Ectodermal cell (in vitro differentiated cells): ENCODE measurements around the gene PTPRN2.
"Not testable (repeated sequence)": the region's sequence is repeated elsewhere in the genome, so short reads cannot be mapped to it uniquely, and the experiment has no call there.

Experiments
- H3K27ac ChIP-seq: 2 replicates; pipeline ENCODE4 v1.7.0; 2013; ENCODE audit warnings: mild to moderate bottlenecking, low read depth, low read length; ENCODE audit not compliant: insufficient read depth, poor library complexity, severe bottlenecking
- H3K27me3 ChIP-seq: 2 replicates; pipeline ENCODE4 v1.7.0; 2013; ENCODE audit warnings: mild to moderate bottlenecking, low read length; ENCODE audit not compliant: insufficient read depth, control insufficient read depth, poor library complexity, severe bottlenecking
- H3K36me3 ChIP-seq: one replicate; pipeline ENCODE4 v1.7.0; 2013; ENCODE audit warnings: low read length; ENCODE audit not compliant: control insufficient read depth, insufficient read depth
- H3K4me1 ChIP-seq: one replicate; pipeline ENCODE4 v1.7.0; 2013; ENCODE audit warnings: low read length; ENCODE audit not compliant: control insufficient read depth, insufficient read depth
- H3K4me3 ChIP-seq: 2 replicates; pipeline ENCODE4 v1.7.0; 2013; ENCODE audit warnings: low read depth, low read length, control low read depth; ENCODE audit not compliant: insufficient read depth
- H3K9me3 ChIP-seq: 2 replicates; pipeline ENCODE4 v1.7.0; 2013; ENCODE audit warnings: mild to moderate bottlenecking, low read length, moderate library complexity; ENCODE audit not compliant: control insufficient read depth
- WGBS, 2 experiments: methylation state at CpG; one replicate each; pipeline ENCODE4 v1.1.7; 2013; ENCODE audit warnings: missing lambda C conversion rate in 2 of 2; 5-methylcytosine and 5-hydroxymethylcytosine counted together

PTPRN2 gene

DNA sequence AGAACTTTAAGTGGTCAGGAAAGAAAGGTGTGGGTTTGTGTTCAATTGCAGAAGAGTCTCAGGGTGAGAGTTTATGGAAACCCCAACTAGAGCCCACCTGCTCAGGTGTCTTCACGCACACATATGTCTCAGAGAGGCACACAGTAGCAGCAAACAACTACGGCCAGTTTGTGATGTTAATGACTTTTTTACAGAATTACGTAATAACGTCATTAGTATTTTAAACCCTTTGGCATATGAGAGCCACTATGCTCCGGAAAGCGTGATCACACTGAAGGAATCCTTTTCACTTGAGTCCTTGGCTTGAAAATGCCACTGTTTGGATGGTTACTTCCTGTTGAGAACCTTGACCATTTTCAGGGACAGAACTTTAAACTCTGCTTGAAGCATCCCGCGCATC lies 204.0 kb downstream of the PTPRN2 start:
- WGBS, 2 experiments: 77 to 79% methylated on average over 8 of the region's 8 CpGs
- Histone ChIP-seq H3K4me3 (no peak overlapping the region), H3K27me3 (no peaks in the 10 kb centered on the region), H3K4me1 (no peaks in the 10 kb centered on the region), H3K9me3 (peaks cover 12% of the 10 kb centered on the region), H3K27ac (no peak overlapping the region), H3K36me3 (no peaks in the 10 kb centered on the region)

DNA sequence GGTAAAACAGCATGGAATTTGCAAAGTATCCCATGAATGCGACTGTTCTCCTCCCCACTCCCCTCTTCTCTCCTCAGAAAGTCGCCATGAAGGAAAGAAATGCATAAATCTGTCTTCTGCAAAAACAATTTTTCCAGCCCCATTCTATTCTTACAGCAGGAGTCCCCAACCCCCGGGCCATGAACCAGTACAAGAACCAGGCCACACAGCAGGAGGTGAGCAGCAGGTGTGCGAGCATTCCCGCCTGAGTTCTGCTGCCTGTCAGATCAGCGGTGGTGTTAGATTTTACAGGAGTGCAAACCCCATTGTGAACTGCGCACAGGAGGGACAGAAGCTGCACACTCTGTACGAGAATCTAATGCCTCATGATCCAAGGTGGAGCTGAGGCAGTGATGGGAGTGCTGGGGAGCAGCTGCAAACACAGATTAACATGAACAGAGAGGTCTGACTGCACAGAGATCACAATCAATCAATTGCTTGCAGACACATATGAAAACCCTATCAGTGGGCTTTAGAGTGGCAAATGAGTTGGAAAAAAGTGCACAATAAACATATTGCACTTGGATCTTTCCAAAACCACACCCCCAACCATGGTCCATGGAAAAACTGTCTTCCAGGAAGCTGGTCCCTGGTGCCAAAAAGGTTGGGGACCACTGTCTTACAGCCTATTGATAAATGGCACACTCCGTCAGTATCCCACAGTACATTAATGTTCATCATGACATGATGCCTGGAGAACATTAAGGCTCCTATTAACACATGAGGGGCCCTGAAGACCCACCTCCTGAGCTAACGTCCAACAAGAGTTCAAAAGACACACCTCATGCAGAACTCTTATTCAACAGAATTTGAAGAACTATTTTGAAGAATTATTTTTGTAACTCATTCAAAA lies 205.0 kb downstream of the PTPRN2 start:
- WGBS, 2 experiments: 54 to 55% methylated on average over 9 to 10 of the region's 10 CpGs
- no peaks in the 10 kb centered on the region for H3K4me1 ChIP-seq
- no peaks in the 10 kb centered on the region for H3K27me3 ChIP-seq
- no peaks in the 10 kb centered on the region for H3K36me3 ChIP-seq
- peaks cover 10% of the 10 kb centered on the region for H3K9me3 ChIP-seq
- no peak overlapping the region for H3K27ac ChIP-seq
- no peak overlapping the region for H3K4me3 ChIP-seq

DNA sequence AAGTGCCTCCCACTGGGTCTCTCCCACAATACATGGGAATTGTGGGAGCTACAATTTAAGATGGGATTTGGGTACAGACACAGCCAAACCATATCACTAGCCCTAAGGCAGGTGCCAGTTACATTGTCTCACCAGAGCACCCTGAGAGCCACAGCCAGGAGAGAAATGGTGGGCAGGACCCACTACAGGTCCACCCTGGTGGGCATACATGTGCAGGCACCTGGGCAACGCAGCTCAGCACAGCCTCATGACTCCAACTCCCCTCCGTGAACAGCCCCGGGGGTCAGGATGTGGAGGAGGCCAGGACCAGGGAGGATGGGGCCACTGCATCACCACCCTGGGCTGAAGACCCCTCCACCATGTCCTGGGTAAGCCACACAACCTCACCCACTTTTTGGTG lies 205.7 kb downstream of the PTPRN2 start:
- Histone ChIP-seq H3K27ac (no peak overlapping the region), H3K4me1 (no peaks in the 10 kb centered on the region), H3K27me3 (no peaks in the 10 kb centered on the region), H3K9me3 (peaks cover 10% of the 10 kb centered on the region), H3K36me3 (no peaks in the 10 kb centered on the region), H3K4me3 (no peak overlapping the region)
- WGBS, 2 experiments: 72 to 78% methylated on average over 3 of the region's 3 CpGs

DNA sequence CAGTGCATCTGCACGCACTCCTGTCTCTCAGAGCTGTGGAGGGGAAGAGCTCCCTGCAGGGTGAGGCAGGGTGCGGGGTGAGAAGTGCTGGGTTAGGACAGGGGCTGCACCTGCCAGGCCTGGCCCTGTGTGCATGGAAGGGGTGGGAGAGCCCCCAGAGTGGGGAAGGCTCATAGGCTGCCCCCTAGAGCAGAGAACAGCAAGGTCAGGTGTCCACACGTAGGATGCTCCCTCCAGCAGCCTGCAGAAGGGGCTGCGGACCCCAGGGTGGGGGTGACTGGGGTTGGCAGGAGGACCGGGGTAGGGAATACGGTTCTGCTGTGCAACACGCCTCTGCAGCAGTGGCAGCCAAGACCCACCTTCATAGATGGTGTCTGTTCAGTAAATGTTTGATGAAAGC lies 208.6 kb downstream of the PTPRN2 start:
- Histone ChIP-seq H3K27ac (no peak overlapping the region), H3K4me1 (no peaks in the 10 kb centered on the region), H3K9me3 (peaks cover 8% of the 10 kb centered on the region), H3K4me3 (no peak overlapping the region), H3K27me3 (no peaks in the 10 kb centered on the region), H3K36me3 (no peaks in the 10 kb centered on the region)
- WGBS, 2 experiments: 73 to 77% methylated on average over 7 of the region's 7 CpGs

DNA sequence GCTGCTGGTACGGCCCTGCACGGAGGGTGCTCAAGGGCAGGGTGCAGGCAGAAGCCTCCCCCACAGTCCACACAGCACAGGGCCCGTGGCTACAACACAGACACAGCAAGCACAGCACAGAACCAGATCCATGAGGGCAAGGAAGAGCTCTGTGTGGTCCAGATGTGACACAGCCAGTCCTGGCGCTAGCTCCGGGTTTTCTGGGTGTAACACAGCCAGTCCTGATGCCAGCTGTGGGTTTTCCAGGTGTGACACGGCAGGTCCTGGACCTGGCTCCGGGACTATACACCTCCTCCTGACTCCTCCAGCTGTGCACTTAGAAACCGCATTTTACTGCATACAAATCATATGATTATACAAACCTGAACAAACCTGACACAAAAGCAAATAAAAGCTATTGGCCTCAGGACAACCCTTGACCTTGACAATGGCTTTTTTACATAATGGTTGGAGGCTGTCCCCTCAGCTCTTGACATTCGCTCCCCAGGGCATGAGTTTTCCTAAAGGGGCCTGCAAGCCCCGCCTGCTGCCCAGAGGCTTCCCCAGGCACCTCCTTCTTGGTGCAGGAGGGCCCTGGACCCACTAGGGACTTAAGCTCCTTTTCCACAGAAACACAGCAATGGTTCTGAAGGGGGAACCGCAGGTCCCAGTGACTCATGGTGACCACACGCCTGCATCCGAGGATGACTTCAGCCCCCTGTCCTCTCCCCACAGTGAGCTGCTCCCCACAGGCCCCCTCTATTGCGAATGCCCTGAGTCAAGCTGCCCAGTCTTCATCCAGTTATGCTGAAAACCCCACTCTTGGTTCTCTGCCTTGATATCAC lies 209.6 kb downstream of the PTPRN2 start:
- Histone ChIP-seq H3K9me3 (peaks cover 8% of the 10 kb centered on the region), H3K36me3 (no peaks in the 10 kb centered on the region), H3K27ac (no peak overlapping the region), H3K4me3 (no peak overlapping the region), H3K27me3 (no peaks in the 10 kb centered on the region), H3K4me1 (no peaks in the 10 kb centered on the region)
- 66 to 70% methylated on average over 14 of the region's 14 CpGs for WGBS, 2 experiments

DNA sequence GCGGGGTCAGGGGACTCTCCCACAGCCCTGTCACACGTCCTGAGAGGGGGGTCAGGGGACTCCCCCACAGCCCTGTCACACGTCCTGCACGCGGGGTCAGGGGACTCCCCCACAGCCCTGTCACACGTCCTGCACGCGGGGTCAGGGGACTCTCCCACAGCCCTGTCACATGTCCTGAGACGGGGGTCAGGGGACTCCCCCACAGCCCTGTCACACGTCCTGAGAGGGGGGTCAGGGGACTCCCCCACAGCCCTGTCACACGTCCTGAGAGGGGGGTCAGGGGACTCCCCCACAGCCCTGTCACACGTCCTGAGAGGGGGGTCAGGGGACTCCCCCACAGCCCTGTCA lies 210.8 kb downstream of the PTPRN2 start:
- 77 to 88% methylated on average over 3 to 8 of the region's 12 CpGs for WGBS, 2 experiments
- H3K9me3 ChIP-seq, H3K36me3 ChIP-seq, H3K4me3 ChIP-seq, H3K27me3 ChIP-seq, H3K4me1 ChIP-seq, H3K27ac ChIP-seq: not testable (repeated sequence)

DNA sequence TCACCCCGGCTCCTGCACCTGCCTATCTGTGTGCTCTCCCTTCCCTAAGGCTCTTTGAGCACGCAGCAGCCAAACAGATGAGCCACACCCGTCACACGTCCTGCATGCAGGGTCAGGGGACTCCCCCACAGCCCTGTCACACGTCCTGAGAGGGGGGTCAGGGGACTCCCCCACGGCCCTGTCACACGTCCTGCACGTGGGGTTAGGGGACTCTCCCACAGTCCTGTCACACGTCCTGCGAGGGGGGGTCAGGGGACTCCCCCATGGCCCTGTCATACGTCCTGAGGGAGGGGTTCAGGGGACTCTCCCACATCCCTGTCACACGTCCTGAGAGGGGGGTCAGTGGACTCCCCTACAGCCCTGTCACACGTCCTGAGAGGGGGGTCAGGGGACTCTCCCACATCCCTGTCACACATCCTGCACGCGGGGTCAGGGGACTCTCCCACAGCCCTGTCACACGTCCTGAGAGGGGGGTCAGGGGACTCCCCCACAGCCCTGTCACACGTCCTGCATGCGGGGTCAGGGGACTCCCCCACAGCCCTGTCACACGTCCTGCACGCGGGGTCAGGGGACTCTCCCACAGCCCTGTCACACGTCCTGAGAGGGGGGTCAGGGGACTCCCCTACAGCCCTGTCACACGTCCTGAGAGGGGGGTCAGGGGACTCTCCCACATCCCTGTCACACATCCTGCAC lies 211.3 kb downstream of the PTPRN2 start:
- H3K9me3 ChIP-seq, H3K4me3 ChIP-seq, H3K36me3 ChIP-seq, H3K27ac ChIP-seq, H3K4me1 ChIP-seq, H3K27me3 ChIP-seq: not testable (repeated sequence)
- 68 to 69% methylated on average over 22 to 23 of the region's 23 CpGs for WGBS, 2 experiments

DNA sequence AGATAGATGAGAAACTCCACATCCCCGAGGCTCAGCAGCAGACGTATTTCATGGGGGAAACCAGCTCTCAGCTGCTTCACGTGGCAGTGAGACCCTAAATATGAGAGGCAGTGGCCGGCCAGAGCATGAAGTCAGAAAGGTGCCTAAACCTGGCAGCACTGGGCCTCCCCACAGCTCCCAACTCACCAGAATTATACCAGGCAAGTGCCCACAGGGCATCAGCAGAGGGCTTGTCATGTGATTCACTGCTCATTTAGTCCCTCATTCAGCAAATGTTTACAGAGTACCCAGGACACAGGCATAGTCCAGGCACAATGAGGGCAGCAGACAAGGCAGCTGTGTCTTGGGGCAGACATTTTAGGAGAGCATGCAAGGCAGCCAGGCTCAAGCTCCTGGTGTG lies 212.6 kb downstream of the PTPRN2 start:
- Histone ChIP-seq H3K9me3 (peaks cover 8% of the 10 kb centered on the region), H3K36me3 (no peaks in the 10 kb centered on the region), H3K4me1 (no peaks in the 10 kb centered on the region), H3K4me3 (no peak overlapping the region), H3K27me3 (no peaks in the 10 kb centered on the region), H3K27ac (no peak overlapping the region)
- WGBS, 2 experiments: 66 to 67% methylated on average over 4 of the region's 4 CpGs

DNA sequence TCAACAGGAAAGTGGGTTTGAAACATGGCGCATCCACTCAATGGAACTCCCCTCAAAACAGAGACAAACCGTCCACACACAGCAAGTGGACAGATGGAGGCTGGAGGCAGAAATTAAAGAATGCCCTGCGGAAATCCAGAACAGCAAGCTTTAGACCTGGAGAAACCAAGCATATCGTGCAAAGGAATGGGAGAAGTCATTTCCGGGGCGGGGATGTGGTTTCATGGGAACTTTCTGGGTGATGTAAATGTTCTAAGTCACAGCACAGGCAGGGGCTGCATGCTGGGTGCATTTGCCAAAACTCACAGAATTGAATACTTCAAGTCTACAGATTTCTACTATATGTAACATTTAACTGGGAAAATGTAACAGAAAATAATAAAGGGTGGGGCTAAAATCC lies 213.0 kb downstream of the PTPRN2 start:
- H3K4me3 ChIP-seq: no peak overlapping the region
- no peaks in the 10 kb centered on the region for H3K4me1 ChIP-seq
- 84 to 88% methylated on average over 6 of the region's 6 CpGs for WGBS, 2 experiments
- no peaks in the 10 kb centered on the region for H3K36me3 ChIP-seq
- no peaks in the 10 kb centered on the region for H3K27me3 ChIP-seq
- H3K27ac ChIP-seq: no peak overlapping the region
- H3K9me3 ChIP-seq: peaks cover 11% of the 10 kb centered on the region

DNA sequence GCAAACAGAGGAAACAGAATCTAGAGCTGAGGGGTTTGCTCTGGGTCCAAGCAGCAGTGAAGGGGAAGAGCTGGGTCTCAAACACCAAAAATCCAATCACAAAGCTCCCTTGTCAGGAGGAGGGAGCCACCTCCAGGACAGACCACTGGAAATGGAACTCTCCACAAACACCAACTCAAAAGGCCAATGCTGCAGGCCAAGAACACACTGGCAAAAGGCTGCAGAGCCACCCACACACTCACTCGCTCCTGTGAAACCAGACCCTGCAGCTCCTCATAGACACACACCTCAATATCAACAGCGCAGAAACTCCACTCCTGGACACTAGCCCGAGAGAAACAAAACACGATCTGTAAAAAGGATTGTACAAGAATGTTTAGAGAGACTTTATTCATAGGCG lies 213.5 kb downstream of the PTPRN2 start:
- Histone ChIP-seq H3K9me3 (peaks cover 14% of the 10 kb centered on the region), H3K27me3 (no peaks in the 10 kb centered on the region), H3K27ac (no peak overlapping the region), H3K36me3 (no peaks in the 10 kb centered on the region), H3K4me3 (no peak overlapping the region), H3K4me1 (no peaks in the 10 kb centered on the region)
- WGBS, 2 experiments: 69 to 78% methylated on average over 5 of the region's 5 CpGs
